B cell (primary cell): ENCODE data around the gene TPCN1.

Experiments used
- CTCF ChIP-seq: fragments of 200-600 bp; IDR thresholded peaks from one replicate; pipeline ENCODE4 v1.8.0; 2022; ENCODE audit warnings: antibody characterized with exemption, mild to moderate bottlenecking
- EZH2 ChIP-seq: IDR thresholded peaks from 2 replicates; pipeline ENCODE4 v1.6.1; 2012; ENCODE audit warnings: borderline replicate concordance, low read depth, mild to moderate bottlenecking, moderate library complexity, low read length; ENCODE audit not compliant: insufficient read depth, poor library complexity, severe bottlenecking

GRCh38 chr12:113203852-113204760 lies 17.2 kb upstream of the TPCN1 start:
- TF ChIP-seq CTCF (no peak), EZH2 (no peak)
